Dedifferentiated amniotic fluid mesenchymal stem cell (primary cell): ENCODE results near the gene EMC6.
A peak's percentile ranks its signal among the peaks of the same experiment; 100 is the strongest.

Experiments
- DNase-seq: peaks from one replicate; pipeline ENCODE4 v3.0.0-alpha.2; 2016; ENCODE audit errors: extremely low spot score

The EMC6 gene

DNA sequence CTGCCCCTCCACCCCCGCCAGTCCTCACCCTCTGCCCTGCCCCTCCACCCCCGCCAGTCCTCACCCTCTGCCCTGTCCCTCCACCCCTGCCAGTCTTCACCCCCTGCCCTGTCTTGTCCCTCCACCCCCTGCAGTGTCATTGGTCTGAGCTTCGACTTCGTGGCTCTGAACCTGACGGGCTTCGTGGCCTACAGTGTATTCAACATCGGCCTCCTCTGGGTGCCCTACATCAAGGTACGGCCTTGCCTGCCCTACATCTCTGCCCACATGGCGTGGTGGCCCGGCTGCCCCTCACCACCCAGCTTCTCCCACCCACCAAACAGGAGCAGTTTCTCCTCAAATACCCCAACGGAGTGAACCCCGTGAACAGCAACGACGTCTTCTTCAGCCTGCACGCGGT is 12.3 kb upstream of the EMC6 start:
- DNase-seq, result no peak

DNA sequence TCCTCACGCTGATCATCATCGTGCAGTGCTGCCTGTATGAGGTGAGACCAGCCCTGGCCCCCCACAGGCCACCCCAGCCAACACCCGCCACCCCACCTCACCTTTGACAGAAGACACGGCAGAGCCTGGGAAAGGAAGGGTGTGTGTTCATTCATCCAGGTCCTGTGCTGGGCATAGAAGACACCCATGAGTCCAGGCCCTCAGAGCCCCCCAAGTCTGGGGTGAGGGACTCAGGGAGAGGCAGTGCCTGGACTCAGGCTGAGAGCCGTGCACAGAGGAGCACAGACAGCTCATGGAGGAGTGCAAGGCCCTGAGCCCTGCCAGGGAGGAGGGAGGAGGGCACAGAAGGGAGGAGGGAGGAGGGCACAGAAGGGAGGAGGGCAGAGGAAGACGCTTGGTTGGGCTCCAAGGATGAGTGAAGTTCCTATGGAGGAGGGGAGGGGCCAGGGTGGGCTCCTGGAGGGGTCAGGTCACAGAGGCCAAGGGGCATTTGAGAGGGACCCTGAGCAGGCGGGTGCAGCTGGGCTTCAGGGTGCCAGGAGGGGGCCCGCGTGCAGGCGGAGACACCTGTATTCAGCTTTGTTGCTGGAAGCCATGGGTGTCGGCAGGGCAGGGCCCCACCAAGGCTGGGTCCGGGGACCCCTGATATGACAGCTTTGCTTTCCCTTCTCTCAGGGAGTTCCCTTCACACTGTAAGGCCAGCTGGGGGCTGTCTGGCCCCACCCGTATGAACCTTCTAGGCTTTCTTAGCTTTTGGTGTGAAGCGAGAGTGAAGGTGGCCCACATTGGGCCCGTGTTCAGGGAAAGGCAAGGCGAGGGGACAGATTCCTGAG is 11.6 kb upstream of the EMC6 start:
- no peak for DNase-seq

DNA sequence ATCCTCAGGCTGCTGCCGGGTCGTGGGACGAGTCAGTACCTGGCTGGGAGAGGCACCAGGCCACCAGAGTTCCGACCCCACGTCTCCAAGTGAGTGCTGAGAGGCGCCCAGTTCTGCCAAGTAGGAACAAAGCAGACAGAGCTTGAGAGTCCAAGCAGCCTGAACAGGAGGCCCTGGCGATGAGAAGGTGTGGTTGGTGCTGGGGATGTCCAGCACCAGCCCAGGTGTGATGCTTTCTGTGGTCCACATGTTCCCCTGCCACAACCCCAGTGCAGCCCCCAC is 11.1 kb upstream of the EMC6 start:
- DNase-seq, result no peak

DNA sequence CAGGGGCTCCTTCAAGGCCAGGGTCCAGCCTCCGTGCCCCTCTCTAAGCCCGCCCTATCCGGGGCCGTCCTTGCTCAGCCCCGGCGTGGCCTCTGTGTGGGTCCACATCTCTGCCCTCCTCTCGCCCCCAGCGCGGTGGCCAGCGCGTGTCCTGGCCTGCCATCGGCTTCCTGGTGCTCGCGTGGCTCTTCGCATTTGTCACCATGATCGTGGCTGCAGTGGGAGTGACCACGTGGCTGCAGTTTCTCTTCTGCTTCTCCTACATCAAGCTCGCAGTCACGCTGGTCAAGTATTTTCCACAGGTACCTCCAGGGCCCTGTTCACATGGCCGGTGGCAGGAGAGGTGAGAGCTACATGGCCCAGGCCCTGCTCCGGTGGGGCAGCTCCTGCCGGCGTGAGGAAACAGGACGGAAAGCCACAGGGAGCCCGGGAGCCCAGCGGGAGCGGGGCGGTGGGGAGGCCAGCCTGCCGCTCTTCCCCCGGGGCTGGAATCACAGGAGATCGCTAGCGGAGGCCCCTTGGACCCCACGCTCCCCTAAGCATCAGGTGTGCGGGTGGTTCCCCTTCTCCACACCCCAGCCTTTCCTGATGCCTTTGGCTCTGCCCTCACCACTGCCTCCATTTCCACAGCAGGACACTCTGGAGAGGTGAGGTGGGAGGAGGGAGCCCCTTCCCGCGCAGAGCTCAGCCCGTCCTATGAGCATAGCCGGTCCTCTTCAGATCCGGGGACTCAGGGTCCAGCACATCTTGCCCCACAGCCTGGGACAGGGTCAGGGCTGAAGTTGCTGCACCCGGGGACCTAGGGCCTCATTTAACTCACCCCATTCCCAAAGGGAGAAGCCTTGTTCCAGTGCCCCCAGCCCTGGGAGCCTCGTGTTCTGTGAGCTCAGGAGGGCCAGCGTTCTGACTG is 10.5 kb upstream of the EMC6 start:
- no peak for DNase-seq

DNA sequence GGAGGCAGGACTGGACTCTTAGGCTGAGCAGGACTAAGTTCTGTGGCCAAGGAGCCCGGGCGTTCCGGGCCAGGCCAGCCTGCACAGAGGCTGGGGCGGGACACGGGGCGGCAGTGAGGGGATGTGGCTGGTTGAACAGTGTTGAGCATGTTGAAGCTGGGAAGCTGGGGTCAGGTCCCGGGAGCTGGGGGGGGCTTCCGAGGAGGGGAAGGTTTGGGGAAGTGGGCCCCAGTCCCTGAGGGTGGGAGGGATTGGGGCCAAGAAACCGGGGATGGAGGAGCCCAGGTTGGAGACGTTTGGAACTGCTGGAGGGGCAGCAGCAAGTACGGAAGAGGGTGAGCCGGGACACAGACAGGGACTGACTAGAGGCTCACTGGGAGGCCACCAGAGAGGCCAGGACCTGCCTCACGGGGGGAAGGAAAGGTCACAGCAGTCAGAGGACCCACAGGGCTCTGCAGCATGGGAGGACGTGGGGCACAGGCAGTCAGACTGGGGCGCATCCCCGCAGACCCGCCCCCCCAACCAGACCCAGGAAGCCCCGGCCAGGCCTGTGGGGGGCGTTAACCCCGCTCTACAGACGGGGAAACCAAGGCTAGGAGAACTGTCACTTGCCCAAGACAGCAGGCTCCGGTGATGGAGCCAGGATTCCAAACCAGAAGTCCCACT is 9.7 kb upstream of the EMC6 start:
- no peak for DNase-seq

DNA sequence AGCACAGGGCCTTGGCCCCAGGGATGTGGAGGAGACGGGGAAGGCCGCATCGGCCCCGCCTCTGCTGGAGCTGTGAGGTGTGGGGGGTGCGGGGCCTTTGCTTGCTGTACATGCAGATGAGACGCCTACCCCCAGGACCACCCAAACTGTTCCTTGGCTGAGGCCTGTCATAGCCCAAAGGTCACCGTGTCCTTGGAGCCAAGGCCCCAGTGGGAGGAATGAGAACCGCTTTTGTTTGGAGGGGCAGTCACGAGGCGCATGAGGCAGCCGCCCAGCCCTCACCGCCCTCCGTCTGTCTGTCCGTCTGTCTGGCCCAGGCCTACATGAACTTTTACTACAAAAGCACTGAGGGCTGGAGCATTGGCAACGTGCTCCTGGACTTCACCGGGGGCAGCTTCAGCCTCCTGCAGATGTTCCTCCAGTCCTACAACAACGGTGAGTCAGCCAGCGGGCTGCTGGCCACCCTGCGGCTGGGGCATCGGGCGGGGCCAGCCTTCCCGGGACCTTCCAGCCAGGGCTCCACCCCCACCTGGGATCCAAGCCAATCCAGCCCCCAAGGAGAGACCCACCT is 9.0 kb upstream of the EMC6 start:
- peak; percentile 56 for DNase-seq

DNA sequence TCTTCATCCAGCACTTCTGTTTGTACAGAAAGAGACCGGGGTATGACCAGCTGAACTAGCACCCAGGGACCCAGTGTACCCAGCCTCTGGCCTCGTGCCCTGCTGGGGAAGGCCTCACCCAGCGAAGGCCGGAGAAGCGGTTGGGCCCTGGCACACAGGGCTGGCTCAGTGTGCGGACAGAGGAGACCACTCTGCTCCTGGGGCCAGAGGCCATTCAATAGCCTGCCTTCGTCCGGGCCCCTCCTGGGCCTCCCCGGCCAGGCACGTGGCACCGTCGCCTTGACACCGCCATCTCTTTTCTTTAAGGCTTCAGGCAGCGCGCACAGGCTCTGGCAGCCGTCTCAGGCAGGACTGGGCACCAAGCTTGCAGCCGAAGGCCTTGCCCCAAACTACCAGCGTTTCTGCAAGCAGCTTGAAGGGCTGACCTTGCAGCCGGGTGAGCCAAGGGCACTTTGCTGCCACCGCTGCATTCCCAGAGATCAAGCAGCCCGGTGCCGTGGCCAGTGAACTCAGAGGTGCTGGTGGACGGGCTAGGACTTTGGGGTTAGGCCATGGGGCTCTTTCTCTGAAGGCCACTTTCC is 8.2 kb upstream of the EMC6 start:
- DNase-seq, result no peak

DNA sequence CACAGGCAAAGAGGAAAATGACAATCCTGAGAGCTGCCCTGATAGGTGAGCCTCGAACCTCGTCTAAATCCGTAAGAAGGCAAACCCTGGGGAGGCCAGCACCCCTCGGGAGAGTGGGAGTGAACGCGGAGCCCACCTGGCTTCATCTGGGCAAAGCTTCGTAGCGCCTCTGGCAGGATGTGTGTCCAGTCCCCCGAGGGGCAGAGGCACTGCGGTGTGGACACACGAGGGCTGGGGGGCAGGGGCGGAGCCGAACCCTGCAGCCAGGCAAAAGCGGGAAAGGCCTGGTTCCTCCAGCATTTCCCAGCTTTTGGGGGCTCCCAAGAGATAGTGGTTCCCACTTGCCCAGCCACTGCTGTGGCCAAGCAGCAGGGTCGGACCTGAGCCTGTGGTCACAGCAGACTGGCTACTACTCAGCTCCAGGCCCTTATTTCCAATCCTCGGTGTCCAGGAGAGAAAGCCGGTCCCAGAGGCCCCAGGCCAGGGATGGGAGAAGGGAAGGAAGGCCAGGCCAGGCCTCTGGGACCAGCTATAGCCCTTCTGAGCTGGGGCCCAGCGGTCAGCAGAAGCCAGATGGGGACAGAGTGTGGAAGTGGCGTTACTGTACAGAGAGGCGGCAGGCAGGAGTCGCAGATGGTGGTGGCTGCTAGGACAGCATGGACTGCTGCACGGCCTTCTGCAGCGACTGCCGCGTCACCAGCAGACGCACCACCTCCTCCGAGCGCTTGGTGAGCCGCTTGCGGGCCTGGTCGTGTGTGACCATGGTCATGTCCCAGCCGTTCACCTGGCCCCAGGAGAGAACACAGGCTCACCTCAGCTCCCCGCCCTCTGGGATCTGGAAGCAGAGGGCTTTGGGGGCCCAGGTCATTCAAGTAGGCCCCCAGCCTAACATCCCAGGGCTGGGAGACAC is 5.3 kb upstream of the EMC6 start:
- no peak for DNase-seq

DNA sequence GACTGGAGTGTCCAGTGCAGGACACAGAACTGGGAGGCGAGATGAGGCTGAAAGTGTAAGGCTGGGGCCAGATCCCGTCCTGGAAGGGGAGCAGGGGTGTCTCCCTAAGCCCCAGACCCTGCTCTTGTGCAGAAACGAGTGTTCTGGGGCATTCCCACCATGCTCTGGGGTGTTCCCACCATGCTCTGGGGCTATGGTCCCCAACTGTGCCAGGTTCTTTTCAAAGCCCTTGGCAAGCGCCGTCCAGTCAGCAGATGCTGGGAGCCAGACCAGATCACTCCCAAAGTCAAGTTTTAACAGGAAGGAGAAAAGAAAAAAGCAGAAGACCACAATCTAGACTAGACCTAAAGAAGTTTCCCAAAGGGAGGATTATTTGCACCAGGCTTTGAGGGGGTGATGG is 2.8 kb upstream of the EMC6 start:
- DNase-seq, result no peak

DNA sequence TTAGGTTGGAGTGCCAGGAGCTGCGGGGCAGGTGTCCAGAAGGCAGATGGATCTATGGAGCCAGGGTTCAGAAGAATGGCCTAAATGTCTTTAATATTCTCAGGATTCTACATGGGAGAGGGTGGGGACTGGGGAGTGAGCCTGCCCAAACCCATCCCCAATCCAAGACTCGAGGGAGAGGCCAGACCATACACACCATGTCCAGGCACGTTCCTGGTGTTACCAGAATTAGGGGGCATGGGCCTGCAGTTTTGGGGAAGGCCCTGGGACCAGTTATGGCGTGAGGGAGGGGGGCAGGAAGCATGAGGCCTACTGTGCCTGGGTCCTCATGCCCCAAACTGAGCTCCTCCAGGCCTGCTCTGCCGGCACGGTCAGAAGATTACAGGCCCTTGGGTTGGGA is 2.1 kb upstream of the EMC6 start:
- DNase-seq, result no peak

DNA sequence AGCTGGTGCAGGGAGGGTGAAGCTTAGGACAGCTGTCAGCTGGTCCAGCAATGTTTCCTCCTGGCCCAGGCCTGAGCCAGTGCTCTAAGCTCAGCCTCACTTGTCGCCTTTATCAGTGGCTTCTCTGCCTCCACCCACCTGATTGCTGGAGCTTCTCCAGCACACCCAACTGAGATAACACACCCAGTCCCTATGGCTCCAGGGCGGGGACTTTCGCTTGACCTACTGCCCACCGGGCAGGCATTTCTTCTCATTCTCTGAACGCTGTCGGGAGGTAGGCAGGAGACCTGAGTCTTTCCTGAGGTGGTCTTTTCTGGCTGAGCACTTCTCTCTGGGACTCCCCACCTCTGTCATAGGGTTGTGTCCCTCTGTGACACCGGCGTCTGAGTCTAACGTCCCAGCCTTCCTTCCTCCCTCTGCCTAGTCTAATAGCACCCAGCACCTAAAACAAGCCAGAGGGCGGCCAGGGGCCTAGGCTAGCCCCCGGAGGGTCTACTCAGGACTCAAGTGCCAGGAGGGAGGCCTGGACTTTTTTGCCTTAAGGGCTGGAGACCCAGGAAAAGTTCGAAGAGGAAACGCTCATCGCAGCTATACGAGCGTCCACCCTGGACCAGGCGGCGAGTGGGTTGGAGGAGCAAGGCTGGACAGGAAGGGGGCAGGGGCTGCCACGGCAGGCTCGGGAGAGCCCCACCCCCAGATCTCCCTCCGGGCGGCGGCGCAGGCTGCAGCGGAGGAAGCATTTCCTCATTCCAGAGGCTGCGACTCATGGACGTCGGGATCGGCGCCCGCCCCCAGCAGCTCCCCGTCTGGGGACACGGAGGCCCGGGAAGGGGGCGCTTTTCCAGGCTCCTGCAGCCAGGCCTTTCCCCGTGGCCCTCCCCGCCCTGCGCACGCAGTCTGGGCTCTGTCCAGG is 990 bp upstream of the EMC6 start:
- DNase-seq, result peak; percentile 90

DNA sequence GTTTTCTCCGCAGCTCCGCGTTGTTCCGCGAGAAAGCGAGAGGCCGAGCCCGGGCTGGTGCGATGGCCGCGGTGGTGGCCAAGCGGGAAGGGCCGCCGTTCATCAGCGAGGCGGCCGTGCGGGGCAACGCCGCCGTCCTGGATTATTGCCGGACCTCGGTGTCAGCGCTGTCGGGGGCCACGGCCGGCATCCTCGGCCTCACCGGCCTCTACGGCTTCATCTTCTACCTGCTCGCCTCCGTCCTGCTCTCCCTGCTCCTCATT is 404 bp downstream of the EMC6 start:
- DNase-seq, result no peak

DNA sequence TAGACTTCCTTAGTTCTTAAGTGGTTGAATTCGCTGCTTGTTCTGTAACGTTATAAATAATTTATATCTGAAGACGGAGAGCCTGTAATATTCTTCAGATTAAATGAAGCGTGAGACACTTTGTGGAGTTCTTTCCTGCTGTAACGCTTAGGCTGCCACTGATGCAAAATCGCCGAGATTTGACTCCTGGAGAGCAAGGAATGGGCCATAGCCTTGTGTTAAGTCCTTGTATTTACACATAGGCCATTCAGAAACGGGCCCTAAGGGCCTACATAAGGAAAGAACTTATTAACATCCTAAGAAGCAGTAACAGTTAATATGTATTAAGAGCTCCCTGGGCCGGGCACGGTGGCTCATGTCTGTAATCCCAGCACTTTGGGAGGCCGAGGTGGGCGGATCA is 936 bp downstream of the EMC6 start:
- DNase-seq, result no peak

DNA sequence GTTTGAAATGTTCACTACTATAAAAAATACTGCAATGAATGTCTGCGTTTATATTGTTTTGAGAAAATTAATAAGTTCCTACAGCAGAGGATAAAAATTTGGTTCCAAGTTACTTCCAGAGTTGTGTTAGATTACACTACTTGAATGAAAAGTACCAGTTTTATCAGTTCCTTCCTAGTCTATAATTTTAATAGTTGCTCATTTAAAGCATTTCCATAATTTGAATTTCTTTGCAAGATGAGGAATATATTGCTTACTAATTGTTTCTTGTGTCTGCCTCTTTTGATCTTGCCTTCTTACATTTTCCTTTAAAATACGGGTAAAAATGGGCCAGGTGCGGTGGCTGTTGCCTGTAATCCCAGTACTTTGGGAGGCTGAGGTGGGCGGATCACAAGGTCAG is 4.0 kb downstream of the EMC6 start:
- DNase-seq, result no peak

DNA sequence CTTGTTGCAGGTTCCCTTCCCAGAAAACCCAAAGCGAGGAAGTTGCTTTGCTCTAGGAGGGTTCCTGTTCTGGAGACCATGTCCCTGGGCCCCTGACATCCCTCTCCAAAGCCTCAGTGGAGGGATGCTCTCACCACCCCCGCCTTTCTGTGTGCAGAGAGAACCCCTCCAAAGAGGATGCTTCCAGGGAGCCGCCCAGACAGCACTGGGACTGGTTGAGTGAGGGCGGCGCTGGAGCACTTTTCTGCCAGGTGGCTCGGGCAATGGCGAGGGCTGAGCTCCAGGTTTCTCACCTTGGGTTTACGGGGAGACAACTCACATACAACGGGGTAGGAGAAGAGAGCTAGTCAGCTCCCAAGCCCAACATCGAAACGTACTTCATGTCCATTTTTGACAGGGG is 7.3 kb downstream of the EMC6 start:
- DNase-seq, result no peak

DNA sequence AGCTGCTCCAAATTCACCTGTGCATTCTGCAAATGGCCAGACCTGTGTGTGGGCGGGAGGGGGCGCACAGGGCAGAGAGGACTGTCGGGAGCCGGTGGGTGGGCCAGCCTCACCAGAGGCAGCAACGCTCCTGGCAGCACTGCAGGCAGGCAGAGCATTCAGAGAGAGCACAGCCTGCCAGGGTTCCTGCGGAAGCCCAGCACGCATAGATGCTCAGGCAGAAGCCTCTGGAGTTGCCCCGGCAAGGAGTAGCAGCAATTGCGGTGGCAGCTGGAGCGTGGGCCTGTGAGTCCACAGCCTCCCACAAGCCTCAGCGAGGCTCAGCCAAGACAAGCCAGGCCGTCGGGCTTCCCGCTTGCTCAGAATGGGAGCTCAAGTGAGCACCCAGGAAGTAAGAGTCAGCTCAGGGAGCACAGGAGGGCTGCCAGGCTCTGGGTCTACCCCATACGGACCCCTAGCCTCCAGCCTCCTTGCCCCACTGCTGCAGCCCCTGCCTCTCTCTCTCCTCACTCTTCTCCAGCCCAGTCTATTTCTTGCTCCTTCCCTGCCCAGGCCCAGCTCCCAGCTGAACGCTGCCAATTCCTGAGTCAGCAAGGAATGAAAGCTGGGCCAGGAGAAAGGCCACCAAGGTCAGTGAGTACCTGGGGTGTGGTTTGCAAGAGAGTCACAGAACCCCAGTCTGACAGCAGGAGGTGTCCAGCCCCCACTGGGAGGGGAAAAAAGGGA is 9.6 kb downstream of the EMC6 start:
- no peak for DNase-seq

DNA sequence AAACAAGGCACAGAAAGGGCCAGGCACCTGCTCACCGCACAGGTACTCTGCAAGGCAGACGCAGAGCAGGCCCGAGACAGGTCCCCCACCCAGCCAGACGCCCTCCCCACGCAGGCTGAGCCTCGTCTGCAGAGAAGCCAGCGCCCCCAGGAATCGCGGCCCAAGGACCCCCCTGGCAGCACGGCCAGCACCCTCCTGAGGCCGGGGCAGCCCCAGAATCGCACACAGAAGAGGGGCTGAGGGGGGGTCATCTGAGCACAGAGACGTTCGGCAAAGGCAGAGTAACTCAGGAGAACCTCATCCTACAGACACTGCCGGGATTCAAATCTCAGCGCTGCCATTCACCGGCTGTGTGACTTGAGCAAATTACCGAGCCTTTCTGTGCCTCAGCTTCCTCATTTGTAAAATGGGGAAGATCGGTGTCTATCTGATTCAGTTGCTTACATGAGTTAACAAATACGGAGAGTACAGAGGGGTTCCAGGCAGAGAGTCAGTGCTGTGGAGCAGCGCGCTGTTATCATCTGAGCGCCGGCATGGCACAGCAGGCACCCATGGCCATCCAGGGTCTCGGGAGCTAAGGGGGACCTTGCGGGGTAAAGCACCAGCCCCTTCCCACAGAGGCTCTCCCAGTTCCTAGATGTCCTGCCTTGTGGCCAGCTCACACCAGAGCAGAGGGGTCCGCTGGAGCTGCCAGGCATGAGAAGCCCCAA is 10.4 kb downstream of the EMC6 start:
- no peak for DNase-seq

DNA sequence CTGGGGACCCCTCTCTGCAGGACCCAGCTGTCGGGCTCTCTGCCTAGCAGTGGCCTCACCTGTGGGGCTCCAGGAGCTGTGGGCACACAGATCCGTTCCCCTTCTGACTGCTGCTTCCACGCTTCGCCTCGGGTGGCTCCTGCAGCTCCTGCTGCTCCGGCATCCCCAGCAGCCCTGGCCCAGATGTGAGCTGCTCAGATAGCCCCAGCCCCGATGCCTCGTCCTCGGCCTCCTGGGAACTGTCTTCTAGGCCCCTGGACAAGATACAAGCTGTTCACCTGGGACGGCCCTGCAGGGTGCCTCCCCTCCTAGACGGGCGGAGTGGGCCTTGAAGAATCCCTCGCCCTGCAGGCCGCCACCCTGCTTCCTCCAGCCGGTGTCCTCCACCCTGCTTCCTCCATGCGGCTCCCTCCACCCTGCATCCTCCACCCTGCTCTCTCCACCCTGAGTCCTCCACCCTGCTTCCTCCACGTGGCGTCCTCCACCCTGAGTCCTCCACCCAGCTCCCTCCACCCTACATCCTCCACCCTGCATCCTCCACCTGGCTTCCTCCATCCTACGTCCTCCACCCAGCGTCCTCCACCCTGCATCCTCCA is 11.0 kb downstream of the EMC6 start:
- no peak for DNase-seq
